IMR-90 (cell line): ENCODE data around the gene SPANXN5. TPM values are rescaled to one million over a fixed set of nuclear protein-coding genes. Genes with fewer than 3 reads are reported as not detected.

Source experiments
- ATAC-seq: fragments of 200-7000 bp; cut with Tn5 transposase; 2 replicates; pipeline ENCODE4 v1.9.1; 2020; ENCODE audit warnings: low read depth, mild to moderate bottlenecking, moderate library complexity
- BruUV-seq: library from RNA; stranded (reverse); fragments of 400-500 nt; replicated peaks from 2 replicates; lab custom pipeline; 2021; lab: Mats Ljungman, UMichigan
- CTCF ChIA-PET: fragments of 300-600 bp; formaldehyde crosslinking; extraction: SDS; loops from one replicate; lab custom pipeline; 2021; ENCODE audit warnings: antibody characterized with exemption; lab: Yijun Ruan, JAX
- POLR2A ChIA-PET: fragments of 300-600 bp; sonication (Branson Sonifier 250); formaldehyde crosslinking; loops from one replicate; lab custom pipeline; 2022; ENCODE audit warnings: antibody characterized with exemption; ENCODE audit not compliant: unreplicated experiment; lab: Charles Lee
- DNase-seq: peaks from one replicate; pipeline ENCODE4 v3.0.0; 2013
- H2AFZ ChIP-seq: replicated peaks from 2 replicates; pipeline ENCODE3; 2013; ENCODE audit warnings: low read length, mild to moderate bottlenecking; ENCODE audit not compliant: poor library complexity
- H2AK5ac ChIP-seq: 2 replicates; pipeline ENCODE4 v1.6.1; 2013; ENCODE audit warnings: low read depth, low read length, inconsistent platforms
- H2AK9ac ChIP-seq: replicated peaks from 2 replicates; pipeline ENCODE3; 2013; ENCODE audit warnings: mild to moderate bottlenecking, low read depth, low read length, moderate library complexity; ENCODE audit not compliant: poor library complexity
- H2BK120ac ChIP-seq: 2 replicates; pipeline ENCODE4 v1.6.1; 2013; ENCODE audit warnings: low read depth, low read length, inconsistent platforms
- H2BK15ac ChIP-seq: 3 replicates; pipeline ENCODE4 v1.6.1; 2013; ENCODE audit warnings: low read depth, low read length, inconsistent platforms
- H2BK20ac ChIP-seq: 2 replicates; pipeline ENCODE4 v1.6.1; 2013; ENCODE audit warnings: low read depth, mild to moderate bottlenecking, inconsistent platforms, low read length, moderate library complexity
- H2BK5ac ChIP-seq: 2 replicates; pipeline ENCODE4 v1.6.1; 2013; ENCODE audit warnings: mild to moderate bottlenecking, low read depth, low read length, inconsistent platforms; ENCODE audit not compliant: poor library complexity, severe bottlenecking
- H3K14ac ChIP-seq: replicated peaks from 2 replicates; pipeline ENCODE4 v1.6.1; 2013; ENCODE audit warnings: low read depth, low read length, inconsistent platforms
- H3K18ac ChIP-seq: 2 replicates; pipeline ENCODE4 v1.6.1; 2013; ENCODE audit warnings: low read depth, low read length, control low read depth
- H3K23ac ChIP-seq: 2 replicates; pipeline ENCODE4 v1.6.1; 2013; ENCODE audit warnings: low read depth, low read length, inconsistent platforms
- H3K27ac ChIP-seq: 2 replicates; pipeline ENCODE4 v1.5.1; 2013; ENCODE audit warnings: mild to moderate bottlenecking, control low read depth, low read length; ENCODE audit not compliant: insufficient read depth
- H3K27me3 ChIP-seq: 2 replicates; pipeline ENCODE4 v1.6.1; 2013; ENCODE audit warnings: low read length; ENCODE audit not compliant: control insufficient read depth, insufficient read depth
- H3K36me3 ChIP-seq: 2 replicates; pipeline ENCODE4 v1.6.1; 2013; ENCODE audit warnings: low read length, mixed read lengths; ENCODE audit not compliant: control insufficient read depth, insufficient read depth
- H3K4ac ChIP-seq: 2 replicates; pipeline ENCODE4 v1.6.1; 2013; ENCODE audit warnings: low read depth, low read length, inconsistent platforms
- H3K4me1 ChIP-seq: 2 replicates; pipeline ENCODE4 v1.6.1; 2013; ENCODE audit warnings: low read length, mixed read lengths; ENCODE audit not compliant: control insufficient read depth, insufficient read depth
- H3K4me2 ChIP-seq: 2 replicates; pipeline ENCODE4 v1.6.1; 2013; ENCODE audit warnings: low read depth, mild to moderate bottlenecking, control low read depth, low read length, moderate library complexity
- H3K4me3 ChIP-seq: 2 replicates; pipeline ENCODE4 v1.5.1; 2013; ENCODE audit warnings: low read depth, mild to moderate bottlenecking, control low read depth, low read length, moderate library complexity; ENCODE audit not compliant: insufficient read depth
- H3K56ac ChIP-seq: 2 replicates; pipeline ENCODE4 v1.6.1; 2013; ENCODE audit warnings: low read length, inconsistent platforms; ENCODE audit not compliant: insufficient read depth; ENCODE audit errors: extremely low read depth
- H3K79me1 ChIP-seq, 2 experiments: 2 replicates each; pipeline ENCODE4 v1.6.1; 2013; ENCODE audit warnings: low read length in 2 of 2, inconsistent platforms in 1 of 2, low read depth in 1 of 2
- H3K9ac ChIP-seq: 2 replicates; pipeline ENCODE4 v1.6.1; 2013; ENCODE audit warnings: low read depth, low read length, control low read depth
- H3K9me1 ChIP-seq: 2 replicates; pipeline ENCODE4 v1.6.1; 2013; ENCODE audit warnings: low read length, inconsistent platforms; ENCODE audit not compliant: insufficient read depth
- H3K9me3 ChIP-seq: 2 replicates; pipeline ENCODE4 v1.6.1; 2013; ENCODE audit warnings: low read length; ENCODE audit not compliant: control insufficient read depth, insufficient read depth
- H4K20me1 ChIP-seq: 2 replicates; pipeline ENCODE4 v1.6.1; 2013; ENCODE audit warnings: low read length, inconsistent platforms; ENCODE audit not compliant: insufficient read depth
- H4K5ac ChIP-seq: 2 replicates; pipeline ENCODE4 v1.6.1; 2013; ENCODE audit warnings: mild to moderate bottlenecking, low read depth, low read length, control low read depth
- H4K8ac ChIP-seq, 2 experiments: 2 replicates each; pipeline ENCODE4 v1.6.1; 2013; ENCODE audit warnings: low read depth in 2 of 2, low read length in 2 of 2, control low read depth in 1 of 2, inconsistent platforms in 1 of 2
- H4K91ac ChIP-seq: 2 replicates; pipeline ENCODE4 v1.6.1; 2013; ENCODE audit warnings: low read depth, low read length, inconsistent platforms; ENCODE audit not compliant: insufficient read depth
- BHLHE40 ChIP-seq: fragments of 150-350 bp; IDR thresholded peaks from 2 replicates; pipeline ENCODE4 v1.6.1; 2016; ENCODE audit warnings: mild to moderate bottlenecking, low read depth, low read length
- CTCF ChIP-seq: conservative IDR thresholded peaks from 2 replicates; pipeline ENCODE4 v1.5.1; 2012; ENCODE audit warnings: mild to moderate bottlenecking, low read depth, low read length, improper control_type of control experiment
- ELK1 ChIP-seq: fragments of 150-350 bp; IDR thresholded peaks from 2 replicates; pipeline ENCODE4 v1.6.1; 2016; ENCODE audit warnings: low read depth, mild to moderate bottlenecking, low read length, moderate library complexity, borderline replicate concordance
- FOS ChIP-seq: fragments of 150-350 bp; IDR thresholded peaks from 2 replicates; pipeline ENCODE4 v1.6.1; 2016; ENCODE audit warnings: low read depth, low read length
- RAD21 ChIP-seq: IDR thresholded peaks from 2 replicates; pipeline ENCODE4 v1.6.1; 2012; ENCODE audit warnings: low read length, improper control_type of control experiment
- USF2 ChIP-seq: fragments of 150-350 bp; IDR thresholded peaks from 2 replicates; pipeline ENCODE4 v1.6.1; 2017; ENCODE audit warnings: mild to moderate bottlenecking, antibody characterized with exemption, low read length, low read depth
- WGBS, 2 experiments: methylation state at CpG; one replicate each; pipeline versions ENCODE4 v1.1.5 to v1.1.7; 2013; ENCODE audit warnings: missing lambda C conversion rate in 2 of 2; ENCODE audit not compliant: insufficient read length in 1 of 2; ENCODE audit errors: extremely low coverage in 2 of 2; 5-methylcytosine and 5-hydroxymethylcytosine counted together
- dilution Hi-C: fragments of 300-500 bp; cut with HindIII; formaldehyde crosslinking; loops from one replicate; pipeline ENCODE4 v1.14.3; 2018; ENCODE audit warnings: low sequenced_read_pairs; ENCODE audit not compliant: unreplicated experiment
- in situ Hi-C: fragments of 300-500 bp; cut with MboI; formaldehyde crosslinking; loops from 3 replicates; pipeline ENCODE4 v1.14.3; 2019; ENCODE audit warnings: low sequenced_read_pairs, inconsistent platforms, mixed read lengths
- intact Hi-C: fragments of 100-400 bp; cut with micrococcal nuclease; formaldehyde crosslinking; loops from 2 replicates; pipeline ENCODE4 v1.10.0; 2022
- polyA plus RNA-seq, 3 experiments: library from polyadenylated mRNA; depleted of rRNA; stranded (reverse); fragments of >200 nt; gene quantifications; 2 replicates each; pipeline ENCODE4 v1.2.3, GENCODE V29; 2012; ENCODE audit warnings: low replicate concordance in 1 of 3
- total RNA-seq: library from RNA; depleted of rRNA; stranded (reverse); fragments of >200 nt; gene quantifications from 2 replicates; pipeline ENCODE4 v1.2.3, GENCODE V29; 2012

SPANXN5 gene
- total and polyA plus RNA-seq, 2 of the 4 experiments (the other 2 are of a cell fraction): not detected

- Histone ChIP-seq H4K20me1 (no peaks in the 10 kb centered on the region), H2BK120ac (no peak overlapping the region), H4K91ac (no peak overlapping the region), H3K4ac (no peak overlapping the region), H3K27ac (no peak overlapping the region), H3K18ac (no peak overlapping the region), H3K4me2 (no peak overlapping the region), H2BK15ac (no peak overlapping the region), H3K79me1 (no peaks in the 10 kb centered on the region), H3K4me1 (no peaks in the 10 kb centered on the region), H2AK5ac (no peak overlapping the region), H3K14ac (no peak overlapping the region), H3K9me1 (no peaks in the 10 kb centered on the region), H2AK9ac (no peak overlapping the region), H3K4me3 (no peak overlapping the region), H3K56ac (no peak overlapping the region), H3K9me3 (0 out of 2 replicates have a peak, but pooled peaks cover 2% of the 10 kb centered on the region), H3K9ac (no peak overlapping the region), H3K36me3 (no peaks in the 10 kb centered on the region), H4K8ac (no peak overlapping the region), H3K23ac (no peak overlapping the region), H4K5ac (no peak overlapping the region), H2AFZ (no peak overlapping the region), H3K27me3 (peaks cover 6% of the 10 kb centered on the region), H2BK5ac (no peak overlapping the region), H2BK20ac (no peak overlapping the region)
- dilution Hi-C loops: no loop called here
- in situ Hi-C loops: no loop called here
- intact Hi-C loops: no loop called here
- no peak for TF ChIP-seq BHLHE40
- TF ChIP-seq CTCF: no peak
- TF ChIP-seq USF2: no peak
- TF ChIP-seq FOS: no peak
- TF ChIP-seq RAD21: no peak
- TF ChIP-seq ELK1: no peak
- ATAC-seq (no peak), DNase-seq (no peak)
- ChIA-PET CTCF (no interaction called here), POLR2A (no interaction called here)
- BruUV-seq: no TSS peak
- 20% methylated on average over 1 of the region's 3 CpGs; no CpG with 5 or more reads in 1 of the 2 experiments for WGBS, 2 experiments
Observed at GRCh38 chrX:52830551-52830950, 33.3 kb upstream of the SPANXN5 start.
